CD4-positive, alpha-beta T cell treated with Interleukin-2 at 100 ng/mL for 4 hours (primary cell): ENCODE measurements around the gene CMTR1.
A peak's percentile ranks its signal among the peaks of the same experiment; 100 is the strongest.
"Not testable (repeated sequence)": the region's sequence is repeated elsewhere in the genome, so short reads cannot be mapped to it uniquely, and the experiment has no call there.

Source experiments
- DNase-seq: peaks from one replicate; pipeline ENCODE4 v3.0.0-alpha.2; 2020; ENCODE audit warnings: low spot score

Gene CMTR1

GRCh38 chr6:37432916-37433656 lies at the start of gene CMTR1:
Gene CMTR1 (plus strand): TSS chr6:37433221. CDS start chr6:37435630, 2,409 bp downstream.
- peak; percentile 97 for DNase-seq

- no peak for DNase-seq
Measured at GRCh38 chr6:37388578-37388977, 44.4 kb upstream of the CMTR1 start.

DNA sequence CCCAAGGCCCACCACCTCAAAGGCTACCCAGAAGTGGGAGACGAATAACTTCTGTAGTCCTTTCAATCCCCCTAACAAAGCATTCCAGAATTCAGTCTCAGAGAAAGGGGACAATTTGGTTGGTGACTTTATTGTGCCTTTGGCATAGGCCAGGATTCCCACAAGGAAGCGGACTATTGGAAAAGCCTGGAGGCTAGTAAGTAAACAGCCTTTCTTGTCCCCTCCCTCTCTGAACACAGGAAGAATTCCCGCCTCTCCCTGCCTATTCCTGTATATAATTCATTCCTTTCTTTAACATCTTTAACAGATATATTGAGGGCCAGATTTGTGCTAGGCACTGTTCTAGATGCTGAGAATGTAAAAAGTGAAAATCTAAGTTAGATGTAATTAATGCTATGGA lies 43.2 kb upstream of the CMTR1 start:
- no peak for DNase-seq

DNA sequence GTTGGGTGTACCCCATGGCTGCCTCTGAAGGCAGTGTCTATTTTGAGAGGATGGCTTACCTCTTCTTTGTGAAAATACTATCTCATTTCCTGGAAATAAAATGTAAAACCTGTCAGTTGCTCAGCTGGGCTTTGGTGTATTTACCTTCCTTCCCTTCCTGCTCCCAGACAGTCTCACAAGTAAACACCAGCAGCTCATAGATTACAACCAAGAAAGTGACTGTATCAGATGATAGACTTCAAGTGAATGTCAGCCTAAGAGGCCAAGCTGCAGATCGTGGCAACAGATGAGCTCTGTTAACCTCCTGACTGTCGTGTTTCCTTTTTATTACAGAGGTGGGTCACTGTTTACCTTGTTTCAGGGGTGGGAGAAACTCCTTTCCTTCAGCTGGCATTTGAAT lies 41.9 kb upstream of the CMTR1 start:
- no peak for DNase-seq

DNA sequence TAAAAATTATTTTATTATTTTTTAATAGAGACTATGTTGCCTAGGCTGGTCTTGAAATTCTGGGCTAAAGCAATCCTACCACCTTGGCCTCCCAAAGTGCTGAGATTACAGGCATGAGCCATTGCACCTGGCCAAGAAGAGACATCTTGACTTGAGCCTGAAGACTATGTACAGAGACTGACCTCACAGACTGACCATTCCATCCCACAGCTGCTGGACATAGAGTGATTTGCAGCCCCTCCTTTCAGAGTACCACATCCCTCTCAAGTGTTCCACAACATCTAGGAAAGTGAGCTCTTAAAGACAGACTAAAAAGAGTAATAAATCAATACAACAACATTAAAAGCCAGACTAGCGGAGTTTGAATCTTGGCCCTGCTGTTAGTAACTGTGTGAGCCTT lies 40.2 kb upstream of the CMTR1 start:
- no peak for DNase-seq

- no peak for DNase-seq
Measured at GRCh38 chr6:37393381-37393929, 39.6 kb upstream of the CMTR1 start.

- DNase-seq, result no peak
Measured at GRCh38 chr6:37396571-37397180, 36.3 kb upstream of the CMTR1 start.

DNA sequence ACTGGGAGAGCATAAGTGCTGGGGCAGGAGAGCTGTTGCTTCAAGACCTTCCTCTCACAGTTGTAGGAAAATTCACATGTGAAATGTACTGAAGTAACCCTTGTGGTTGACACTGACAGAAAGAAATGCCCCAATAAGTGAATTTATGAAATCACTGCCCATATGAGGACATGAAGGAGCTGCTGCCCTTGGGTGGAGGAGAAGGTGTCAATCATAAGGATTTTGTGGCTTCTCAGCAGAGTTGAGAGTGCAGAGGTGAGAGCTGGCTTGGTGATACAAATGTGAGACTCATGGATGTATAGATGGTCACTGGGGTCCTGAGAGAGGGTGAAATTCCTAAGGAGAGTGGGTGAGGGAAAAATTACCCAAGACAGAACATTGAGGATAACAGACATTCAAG lies 33.9 kb upstream of the CMTR1 start:
- DNase-seq, result no peak

GRCh38 chr6:37399795-37400490 lies 33.1 kb upstream of the CMTR1 start:
- no peak for DNase-seq

DNA sequence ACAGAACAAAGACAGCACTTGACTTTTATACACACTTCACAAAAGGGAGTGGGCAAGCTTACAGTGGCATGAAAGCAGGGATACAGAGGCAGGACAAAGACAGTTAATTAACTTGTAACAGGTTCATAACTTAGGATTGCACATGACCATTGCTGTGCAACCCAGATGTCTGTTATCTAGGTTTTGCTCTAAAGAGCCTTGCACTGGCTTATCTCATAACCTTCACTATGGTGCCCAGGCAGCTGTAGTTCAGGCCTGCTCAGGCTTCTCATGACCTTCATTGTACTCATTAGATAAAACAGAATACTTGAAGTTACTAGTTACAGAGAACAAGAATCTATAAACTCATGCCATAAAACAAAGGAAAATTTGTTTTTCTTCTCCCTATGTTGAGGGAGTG lies 31.4 kb upstream of the CMTR1 start:
- not testable (repeated sequence) for DNase-seq

- no peak for DNase-seq
Measured at GRCh38 chr6:37406726-37407341, 26.2 kb upstream of the CMTR1 start.

DNA sequence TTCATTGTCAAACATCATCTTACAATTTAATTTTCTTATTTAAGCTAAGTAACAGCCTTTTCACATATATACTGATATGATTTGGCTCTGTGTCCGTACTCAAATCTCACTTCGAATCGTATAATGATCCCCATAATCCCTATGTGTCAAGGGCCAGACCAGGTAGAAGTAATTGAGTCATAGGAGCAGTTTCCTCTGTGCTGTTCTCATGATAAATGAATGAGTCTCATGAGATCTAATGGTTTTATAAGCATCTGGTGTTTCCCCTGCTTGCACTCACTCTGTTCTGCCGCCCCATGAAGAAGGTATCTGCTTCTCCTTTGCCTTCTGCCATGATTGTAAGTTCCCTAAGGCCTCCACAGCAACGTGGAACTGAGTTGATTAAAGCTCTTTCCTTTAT lies 25.1 kb upstream of the CMTR1 start:
- DNase-seq, result no peak

DNA sequence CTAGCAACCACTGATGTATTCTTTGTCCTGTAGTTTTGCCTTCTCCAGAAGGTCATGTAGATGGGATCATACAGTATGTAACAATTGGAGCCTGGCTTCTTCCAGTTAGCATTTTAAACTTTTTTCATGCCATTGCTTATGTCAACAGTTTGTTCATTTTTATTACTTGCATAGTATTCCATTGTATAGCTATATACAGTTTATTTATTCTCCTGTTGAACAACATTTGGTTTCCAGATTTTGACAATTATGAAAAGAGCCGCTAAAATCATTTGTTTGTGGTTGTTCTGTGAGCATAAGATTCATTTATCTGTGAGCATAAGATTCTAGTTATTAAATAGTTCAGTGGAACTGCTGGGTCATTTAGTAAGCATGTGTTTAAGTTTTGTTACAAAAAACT lies 23.5 kb upstream of the CMTR1 start:
- no peak for DNase-seq

DNA sequence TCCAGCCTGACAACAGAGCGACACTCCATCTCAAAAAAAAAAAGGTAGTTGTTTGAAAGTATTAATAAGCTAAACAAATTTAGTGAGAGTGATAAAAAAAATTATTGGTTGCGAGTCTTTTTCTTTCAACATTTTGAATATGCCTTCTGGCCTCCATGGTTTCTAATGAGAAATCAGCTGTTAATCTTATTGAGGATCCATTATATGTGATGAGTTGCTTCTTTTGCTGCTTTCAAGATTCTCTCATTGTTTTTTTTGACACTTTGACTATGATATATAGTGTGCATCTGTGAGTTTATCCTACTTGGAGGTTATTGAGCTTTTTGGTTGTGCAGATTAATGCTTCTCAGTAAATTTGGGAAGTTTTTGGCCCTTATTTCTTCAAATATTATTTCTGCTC lies 15.6 kb upstream of the CMTR1 start:
- DNase-seq, result no peak

DNA sequence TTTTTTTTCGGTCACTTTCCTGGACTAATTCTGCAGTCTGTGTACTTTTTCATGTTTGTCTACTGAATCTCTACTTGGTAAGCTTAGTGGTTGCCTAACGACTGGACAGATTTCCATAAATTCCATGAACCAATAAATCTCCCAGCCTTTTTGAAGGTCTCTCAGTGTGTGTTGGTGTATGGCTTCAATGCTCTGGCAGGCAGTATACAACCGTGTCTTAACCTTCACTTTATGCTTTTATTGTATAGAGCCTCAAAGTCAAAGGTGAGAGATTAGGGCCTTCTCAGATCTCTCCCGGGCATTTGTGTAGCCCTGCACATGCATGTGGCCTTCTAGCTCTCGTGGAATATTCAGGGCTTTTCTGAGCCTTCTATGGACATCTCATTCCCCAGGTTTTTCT lies 14.3 kb upstream of the CMTR1 start:
- DNase-seq, result no peak

DNA sequence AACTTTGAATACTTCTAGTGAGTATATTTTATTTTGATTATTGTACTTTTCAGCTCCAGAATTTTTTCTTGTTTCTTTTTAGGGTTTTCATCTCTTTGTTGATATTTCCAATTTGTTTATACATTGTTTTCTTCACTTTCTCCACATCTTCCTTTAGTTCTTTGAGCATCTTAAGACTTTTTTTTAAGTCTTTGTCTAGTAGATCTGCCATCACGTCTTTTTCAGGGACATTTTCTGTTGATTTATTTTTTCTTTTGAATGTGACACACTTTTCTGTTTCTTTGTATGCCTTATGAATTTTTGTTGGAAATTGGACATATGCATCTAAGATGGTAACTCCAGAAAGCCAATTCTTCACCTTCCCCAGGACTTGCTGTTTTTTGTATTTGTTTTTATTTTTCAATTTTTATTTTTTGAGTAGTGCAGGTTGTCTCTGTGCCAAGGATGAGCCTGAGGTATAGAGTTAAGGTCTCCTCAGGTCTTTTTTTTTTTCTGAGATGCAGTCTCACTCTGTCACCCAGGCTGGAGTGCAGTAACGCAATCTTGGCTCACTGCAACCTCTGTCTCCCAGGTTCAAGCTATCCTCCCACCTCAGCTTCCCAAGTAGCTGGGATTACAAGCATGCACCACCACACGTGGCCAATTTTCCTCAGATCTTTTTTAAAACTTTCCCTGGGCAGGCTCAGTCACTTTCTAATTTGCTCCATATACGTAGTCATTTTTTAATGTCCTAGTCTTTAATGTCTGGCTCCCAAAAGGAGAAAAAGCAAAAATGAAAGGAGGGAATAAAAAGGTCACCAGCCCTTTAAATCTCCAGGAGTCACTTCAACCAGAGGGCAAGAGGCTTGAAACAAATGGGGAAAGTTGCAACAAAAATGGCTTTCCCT lies 6.7 kb upstream of the CMTR1 start:
- no peak for DNase-seq

DNA sequence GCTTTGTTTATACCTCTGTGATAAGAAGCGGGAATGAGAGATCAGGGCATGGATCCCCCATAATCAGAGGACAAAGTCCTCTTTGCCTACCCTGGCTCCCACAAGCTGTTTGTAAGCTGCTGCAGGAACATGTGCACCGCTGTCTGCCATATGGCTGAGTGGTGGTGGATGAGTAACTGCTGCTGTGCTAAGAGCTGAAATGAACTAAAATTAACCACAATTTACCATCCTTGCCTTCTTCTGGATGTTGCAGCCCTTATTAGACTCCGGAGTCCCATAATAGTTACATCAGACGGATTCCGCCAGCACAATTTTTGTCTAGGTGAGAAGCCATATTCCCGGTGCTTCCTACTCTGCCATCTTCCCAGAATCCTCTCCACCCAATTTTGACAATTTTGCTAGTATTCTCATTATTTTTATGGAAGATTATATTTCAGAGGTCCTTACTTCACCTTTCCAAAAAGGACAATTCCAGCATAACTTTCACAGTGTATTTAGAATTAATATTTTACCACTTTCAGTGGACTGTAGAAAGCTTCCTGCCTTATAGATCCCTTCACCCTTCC lies 6.0 kb upstream of the CMTR1 start:
- no peak for DNase-seq

GRCh38 chr6:37429352-37429750 lies 3.7 kb upstream of the CMTR1 start:
- no peak for DNase-seq

- DNase-seq, result no peak
Measured at GRCh38 chr6:37432590-37432915, 468 bp upstream of the CMTR1 start.

GRCh38 chr6:37433657-37434271 lies 743 bp downstream of the CMTR1 start:
- DNase-seq, result peak; percentile 24

DNA sequence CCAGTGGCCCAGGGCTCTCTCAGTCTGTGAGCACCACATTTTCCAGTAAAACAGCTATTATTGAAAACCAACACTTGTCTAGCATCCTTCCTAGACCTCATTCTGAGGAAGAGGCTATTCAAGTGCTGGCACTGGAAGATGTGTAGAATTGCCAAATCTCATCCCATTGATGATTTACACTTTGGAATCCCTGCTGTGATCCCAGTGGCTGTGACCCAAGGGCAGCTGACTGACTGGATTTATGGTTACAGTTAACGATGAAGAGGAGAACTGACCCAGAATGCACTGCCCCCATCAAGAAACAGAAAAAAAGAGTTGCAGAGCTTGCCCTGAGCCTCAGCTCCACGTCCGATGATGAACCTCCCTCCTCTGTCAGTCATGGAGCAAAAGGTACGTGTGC lies 2.4 kb downstream of the CMTR1 start:
- no peak for DNase-seq
